DND-41 (cell line): Measurements from ENCODE around the gene SGTA.

Source experiments
- ATAC-seq: fragments of 200-7000 bp; cut with Tn5 transposase; 3 replicates; pipeline ENCODE4 v1.9.1; 2021; ENCODE audit warnings: low read depth; ENCODE audit not compliant: insufficient read depth
- DNase-seq: peaks from one replicate; pipeline ENCODE4 v3.0.0-alpha.2; 2020
- H2AFZ ChIP-seq: 2 replicates; pipeline ENCODE4 v1.6.0; 2012; ENCODE audit warnings: low read depth, low read length
- H3K27ac ChIP-seq: 2 replicates; pipeline ENCODE4 v1.5.1; 2012; ENCODE audit warnings: low read length, inconsistent platforms
- H3K27me3 ChIP-seq: fragments of 200-600 bp; sonication (generic); 2 replicates; pipeline ENCODE4 v1.6.0; 2012; ENCODE audit warnings: low read length, mild to moderate bottlenecking, inconsistent platforms; ENCODE audit not compliant: insufficient read depth, poor library complexity
- H3K36me3 ChIP-seq: 2 replicates; pipeline ENCODE4 v1.5.1; 2012; ENCODE audit warnings: low read length, inconsistent platforms; ENCODE audit not compliant: insufficient read depth
- H3K4me1 ChIP-seq: 2 replicates; pipeline ENCODE4 v1.5.1; 2012; ENCODE audit warnings: mild to moderate bottlenecking, low read length; ENCODE audit not compliant: insufficient read depth
- H3K4me2 ChIP-seq: 2 replicates; pipeline ENCODE4 v1.6.0; 2012; ENCODE audit warnings: mild to moderate bottlenecking, moderate library complexity, low read length, inconsistent platforms; ENCODE audit not compliant: insufficient read depth
- H3K4me3 ChIP-seq, 2 experiments: fragments of 200-600 bp in 1 of 2; shearing (Covaris generic) in 1 of 2; 2 replicates each; pipeline ENCODE4 v1.5.1; 2012 to 2016; ENCODE audit warnings: inconsistent platforms in 2 of 2, low read length in 2 of 2, mild to moderate bottlenecking in 2 of 2, low read depth in 1 of 2, moderate library complexity in 1 of 2
- H3K79me2 ChIP-seq: 2 replicates; pipeline ENCODE4 v1.6.0; 2012; ENCODE audit warnings: low read length, inconsistent platforms; ENCODE audit not compliant: insufficient read depth
- H3K9ac ChIP-seq: 2 replicates; pipeline ENCODE4 v1.6.0; 2012; ENCODE audit warnings: low read depth, mild to moderate bottlenecking, inconsistent platforms, low read length, moderate library complexity
- H3K9me3 ChIP-seq: 2 replicates; pipeline ENCODE4 v1.5.1; 2012; ENCODE audit warnings: low read length, moderate library complexity, mild to moderate bottlenecking, inconsistent platforms; ENCODE audit not compliant: insufficient read depth, severe bottlenecking
- H4K20me1 ChIP-seq: 2 replicates; pipeline ENCODE4 v1.6.0; 2012; ENCODE audit warnings: low read length; ENCODE audit not compliant: insufficient read depth
- CTCF ChIP-seq: IDR thresholded peaks from 2 replicates; pipeline ENCODE4 v1.5.1; 2012; ENCODE audit warnings: borderline replicate concordance, low read length, moderate library complexity, mild to moderate bottlenecking; ENCODE audit not compliant: poor library complexity, severe bottlenecking; ENCODE audit errors: extremely low read depth
- EZH2 ChIP-seq: IDR thresholded peaks from 3 replicates; pipeline ENCODE4 v1.6.1; 2012; ENCODE audit warnings: borderline replicate concordance, low read depth, mild to moderate bottlenecking, moderate library complexity, low read length, inconsistent platforms; ENCODE audit not compliant: severe bottlenecking

The SGTA gene

GRCh38 chr19:2813235-2814160 lies 30.4 kb upstream of the SGTA start:
- Histone ChIP-seq H3K27ac (no peak overlapping the region), H3K36me3 (peaks cover 60% of the 10 kb centered on the region), H3K9ac (no peak overlapping the region), H3K79me2 (no peaks in the 10 kb centered on the region), H4K20me1 (no peaks in the 10 kb centered on the region; the same call in 1 of the 2 replicates), H3K27me3 (no peaks in the 10 kb centered on the region), H3K4me1 (no peaks in the 10 kb centered on the region), H2AFZ (no peak overlapping the region), H3K9me3 (no peaks in the 10 kb centered on the region), H3K4me2 (no peak overlapping the region), H3K4me3 (no peak overlapping the region)
- TF ChIP-seq EZH2 (no peak), CTCF (no peak)
- ATAC-seq = no peak
- DNase-seq = no peak

- H3K9me3 ChIP-seq = no peaks in the 10 kb centered on the region
- no peaks in the 10 kb centered on the region; the same call in 1 of the 2 replicates for H4K20me1 ChIP-seq
- TF ChIP-seq EZH2 = no peak
- no peak for TF ChIP-seq CTCF
- H2AFZ ChIP-seq = no peak overlapping the region
- ATAC-seq (no peak), DNase-seq (no peak)
- H3K4me1 ChIP-seq = no peaks in the 10 kb centered on the region
- H3K79me2 ChIP-seq = no peaks in the 10 kb centered on the region
- H3K4me3 ChIP-seq = no peak overlapping the region
- H3K9ac ChIP-seq = no peak overlapping the region
- H3K4me2 ChIP-seq = no peak overlapping the region
- no peak overlapping the region for H3K27ac ChIP-seq
- no peaks in the 10 kb centered on the region for H3K27me3 ChIP-seq
- peaks cover 69% of the 10 kb centered on the region for H3K36me3 ChIP-seq
Observed at GRCh38 chr19:2812414-2813234, 29.6 kb upstream of the SGTA start.

GRCh38 chr19:2811735-2812413 lies 28.8 kb upstream of the SGTA start:
- Histone ChIP-seq H3K79me2 (no peaks in the 10 kb centered on the region), H3K9me3 (no peaks in the 10 kb centered on the region), H3K4me3 (no peak overlapping the region), H3K4me1 (no peaks in the 10 kb centered on the region), H4K20me1 (no peaks in the 10 kb centered on the region; the same call in 1 of the 2 replicates), H3K9ac (no peak overlapping the region), H3K27ac (no peak overlapping the region), H2AFZ (no peak overlapping the region), H3K36me3 (peaks cover 77% of the 10 kb centered on the region), H3K27me3 (no peaks in the 10 kb centered on the region), H3K4me2 (no peak overlapping the region)
- ATAC-seq (no peak), DNase-seq (no peak)
- TF ChIP-seq EZH2 (no peak), CTCF (no peak)
